ENCODE data around the gene PAQR4.

Gene PAQR4

GRCh38 chr16:2934450-2934849 is 34.7 kb upstream of the PAQR4 start:
- Histone ChIP-seq H3K4me1 (no peaks in the 10 kb centered on the region), H2AFZ (no peak overlapping the region)
- no peak for TF ChIP-seq CTCF (IDR thresholded peaks at IDR 0.05)

GRCh38 chr16:2936436-2937011 is 32.6 kb upstream of the PAQR4 start:
- H3K27me3 ChIP-seq (ENCODE audit: control insufficient read depth, insufficient read depth, low read length), result no peaks in the 10 kb centered on the region
- H3K4me1 ChIP-seq, result no peaks in the 10 kb centered on the region
- H3K27ac ChIP-seq, result no peak overlapping the region
- no peak overlapping the region for H3K9ac ChIP-seq
- no peak for TF ChIP-seq CTCF (IDR thresholded peaks at IDR 0.05)
- no peak overlapping the region for H2AFZ ChIP-seq
- no peaks in the 10 kb centered on the region for H3K9me3 ChIP-seq (ENCODE audit: control insufficient read depth, low read length)
- H3K79me2 ChIP-seq, result peaks cover 8% of the 10 kb centered on the region
- no peaks in the 10 kb centered on the region for H3K36me3 ChIP-seq (ENCODE audit: control insufficient read depth, insufficient read depth, low read length)
- H3K4me2 ChIP-seq (ENCODE audit: low read length), result no peak overlapping the region
- H3K4me3 ChIP-seq (ENCODE audit: low read depth, low read length), result no peak overlapping the region

More at GRCh38 chr16:2934450-2934849, 34.7 kb upstream of the PAQR4 start:
- H3K4me2 ChIP-seq (ENCODE audit: low read length), result no peak overlapping the region
- no peak overlapping the region for H3K4me3 ChIP-seq (ENCODE audit: low read depth, low read length)
- H3K79me2 ChIP-seq, result peaks cover 21% of the 10 kb centered on the region
- H3K9me3 ChIP-seq (ENCODE audit: control insufficient read depth, low read length), result no peaks in the 10 kb centered on the region
- H3K27ac ChIP-seq, result no peak overlapping the region
- no peaks in the 10 kb centered on the region for H3K27me3 ChIP-seq (ENCODE audit: control insufficient read depth, insufficient read depth, low read length)
- no peaks in the 10 kb centered on the region for H3K36me3 ChIP-seq (ENCODE audit: control insufficient read depth, insufficient read depth, low read length)
- H3K9ac ChIP-seq, result no peak overlapping the region

GRCh38 chr16:2937170-2937569 is 32.0 kb upstream of the PAQR4 start:
- no peaks in the 10 kb centered on the region for H3K9me3 ChIP-seq (ENCODE audit: control insufficient read depth, low read length)
- no peak overlapping the region for H3K4me3 ChIP-seq (ENCODE audit: low read depth, low read length)
- no peak overlapping the region for H3K9ac ChIP-seq
- H3K4me1 ChIP-seq, result no peaks in the 10 kb centered on the region
- no peaks in the 10 kb centered on the region for H3K36me3 ChIP-seq (ENCODE audit: control insufficient read depth, insufficient read depth, low read length)
- no peak overlapping the region for H3K27ac ChIP-seq
- H2AFZ ChIP-seq, result no peak overlapping the region
- H3K79me2 ChIP-seq, result peaks cover 8% of the 10 kb centered on the region
- no peak overlapping the region for H3K4me2 ChIP-seq (ENCODE audit: low read length)
- no peak for TF ChIP-seq CTCF (IDR thresholded peaks at IDR 0.05)
- H3K27me3 ChIP-seq (ENCODE audit: control insufficient read depth, insufficient read depth, low read length), result no peaks in the 10 kb centered on the region

DNA sequence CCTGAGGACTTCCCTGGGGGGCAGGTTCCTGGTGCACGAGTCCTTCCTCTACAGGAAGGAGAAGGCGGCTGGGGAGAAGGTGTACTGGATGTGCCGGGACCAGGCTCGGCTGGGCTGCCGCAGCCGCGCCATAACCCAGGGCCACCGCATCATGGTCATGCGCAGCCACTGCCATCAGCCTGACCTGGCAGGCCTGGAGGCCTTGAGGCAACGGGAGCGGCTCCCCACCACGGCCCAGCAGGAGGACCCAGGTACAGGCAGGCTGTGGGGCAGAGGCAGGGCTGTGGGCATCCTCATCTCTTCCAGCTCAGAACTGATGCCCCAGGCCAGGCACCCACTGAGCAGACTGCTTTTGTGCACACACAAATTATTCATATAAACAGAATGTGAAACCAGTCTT is 30.9 kb upstream of the PAQR4 start:
- H3K9ac ChIP-seq, result no peak overlapping the region
- H3K4me2 ChIP-seq (ENCODE audit: low read length), result no peak overlapping the region
- H3K27ac ChIP-seq, result no peak overlapping the region
- H3K4me3 ChIP-seq (ENCODE audit: low read depth, low read length), result no peak overlapping the region
- H2AFZ ChIP-seq, result no peak overlapping the region
- H3K9me3 ChIP-seq (ENCODE audit: control insufficient read depth, low read length), result no peaks in the 10 kb centered on the region
- no peaks in the 10 kb centered on the region for H3K36me3 ChIP-seq (ENCODE audit: control insufficient read depth, insufficient read depth, low read length)
- no peak for TF ChIP-seq CTCF (IDR thresholded peaks at IDR 0.05)
- H3K4me1 ChIP-seq, result no peaks in the 10 kb centered on the region
- no peaks in the 10 kb centered on the region for H3K27me3 ChIP-seq (ENCODE audit: control insufficient read depth, insufficient read depth, low read length)
- peaks cover under 1% of the 10 kb centered on the region for H3K79me2 ChIP-seq

DNA sequence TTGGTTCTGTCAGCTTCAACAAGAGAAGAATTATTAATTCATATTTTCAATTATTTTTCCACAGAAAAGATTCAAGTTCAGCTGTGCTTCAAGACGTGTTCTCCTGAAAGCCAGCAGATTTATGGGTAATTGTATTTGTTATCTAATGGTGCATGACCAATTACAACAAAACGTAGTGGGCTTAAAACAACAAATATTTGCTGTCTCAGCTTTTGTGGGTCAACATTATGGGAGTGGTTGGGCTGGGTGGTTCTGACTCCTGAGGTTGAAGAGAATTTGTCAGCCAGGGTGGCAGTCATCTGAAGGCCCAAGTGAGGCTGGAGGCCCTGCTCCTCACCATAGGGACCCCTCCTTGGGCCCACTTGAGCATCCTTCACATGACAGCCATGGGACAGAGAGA is 29.2 kb upstream of the PAQR4 start:
- Histone ChIP-seq H3K4me2 (ENCODE audit: low read length) (no peak overlapping the region), H3K27me3 (ENCODE audit: control insufficient read depth, insufficient read depth, low read length) (no peaks in the 10 kb centered on the region), H3K9me3 (ENCODE audit: control insufficient read depth, low read length) (no peaks in the 10 kb centered on the region), H3K4me3 (ENCODE audit: low read depth, low read length) (no peak overlapping the region), H2AFZ (no peak overlapping the region), H3K9ac (no peak overlapping the region), H3K4me1 (no peaks in the 10 kb centered on the region), H3K36me3 (ENCODE audit: control insufficient read depth, insufficient read depth, low read length) (no peaks in the 10 kb centered on the region), H3K79me2 (no peaks in the 10 kb centered on the region), H3K27ac (no peak overlapping the region)
- TF ChIP-seq CTCF (IDR thresholded peaks at IDR 0.05), result no peak

All from parathyroid adenoma (tissue), 2 donors.